SU-DHL-6 (cell line): ENCODE measurements around the gene TPRKB.

Experiments
- H2AFZ ChIP-seq: fragments of 200-600 bp; sonication (generic); 2 replicates; pipeline ENCODE4 v1.6.1; 2014; ENCODE audit warnings: low read depth, mild to moderate bottlenecking, moderate library complexity, mixed read lengths, antibody characterized with exemption, low read length; ENCODE audit not compliant: severe bottlenecking
- H3F3A ChIP-seq: fragments of 200-600 bp; shearing (Covaris generic); 2 replicates; pipeline ENCODE4 v1.6.0; 2016; ENCODE audit warnings: antibody characterized with exemption, mild to moderate bottlenecking; ENCODE audit not compliant: insufficient read depth
- H3K27ac ChIP-seq: fragments of 200-600 bp; sonication (generic); 2 replicates; pipeline ENCODE4 v1.5.1; 2016; ENCODE audit warnings: low read depth, mild to moderate bottlenecking, low read length, moderate library complexity, mixed read lengths
- H3K27me3 ChIP-seq: fragments of 200-600 bp; sonication (generic), shearing (Covaris generic); 2 replicates; pipeline ENCODE4 v1.6.0; 2014; ENCODE audit warnings: mild to moderate bottlenecking, low read length
- H3K36me3 ChIP-seq: fragments of 200-600 bp; sonication (generic); 2 replicates; pipeline ENCODE4 v1.6.1; 2014; ENCODE audit warnings: mild to moderate bottlenecking, low read length, mixed read lengths
- H3K4me2 ChIP-seq: fragments of 300-600, 200-600 bp; shearing (Covaris generic), sonication (generic); 2 replicates; pipeline ENCODE4 v1.6.0; 2014; ENCODE audit warnings: low read length, low read depth, mild to moderate bottlenecking; ENCODE audit not compliant: poor library complexity, severe bottlenecking
- H3K4me3 ChIP-seq: fragments of 200-600 bp; sonication (generic); 2 replicates; pipeline ENCODE4 v1.5.1; 2014; ENCODE audit warnings: antibody characterized with exemption, low read length, mild to moderate bottlenecking, mixed read lengths; ENCODE audit not compliant: insufficient read depth, poor library complexity, severe bottlenecking
- H3K79me2 ChIP-seq: fragments of 200-600 bp; sonication (generic); 2 replicates; pipeline ENCODE4 v1.6.1; 2014; ENCODE audit warnings: mild to moderate bottlenecking, low read length, moderate library complexity; ENCODE audit not compliant: insufficient read depth
- H3K9ac ChIP-seq: fragments of 200-600 bp; sonication (generic); 2 replicates; pipeline ENCODE4 v1.7.0; 2014; ENCODE audit warnings: mild to moderate bottlenecking, low read length
- H3K9me2 ChIP-seq: fragments of 200-600 bp; sonication (generic); replicated peaks from 2 replicates; pipeline ENCODE4 v1.6.1; 2014; ENCODE audit warnings: low read length; ENCODE audit not compliant: insufficient read depth
- H3K9me3 ChIP-seq: fragments of 200-600 bp; sonication (generic); 2 replicates; pipeline ENCODE4 v1.6.1; 2014; ENCODE audit warnings: low read length, mixed read lengths; ENCODE audit not compliant: insufficient read depth
- H4K20me1 ChIP-seq: fragments of 200-600 bp; sonication (generic); 2 replicates; pipeline ENCODE4 v1.6.1; 2014; ENCODE audit warnings: low read depth, mild to moderate bottlenecking, antibody characterized with exemption, low read length, moderate library complexity, mixed read lengths
- EZH2phosphoT487 ChIP-seq: fragments of 200-600 bp; sonication (generic), shearing (Covaris generic); conservative IDR thresholded peaks from 2 replicates; pipeline ENCODE4 v1.6.1; 2018; ENCODE audit warnings: mild to moderate bottlenecking, antibody characterized with exemption, low read length, moderate library complexity, mixed read lengths
- TF ChIP-seq, protein P1 (sequence below): fragments of 200-600 bp; sonication (generic); IDR thresholded peaks from one replicate; pipeline ENCODE4 v1.5.1; 2017; ENCODE audit warnings: antibody characterized with exemption, mild to moderate bottlenecking, low read length, moderate library complexity; ENCODE audit not compliant: insufficient read depth, poor library complexity, severe bottlenecking

The TPRKB gene

DNA sequence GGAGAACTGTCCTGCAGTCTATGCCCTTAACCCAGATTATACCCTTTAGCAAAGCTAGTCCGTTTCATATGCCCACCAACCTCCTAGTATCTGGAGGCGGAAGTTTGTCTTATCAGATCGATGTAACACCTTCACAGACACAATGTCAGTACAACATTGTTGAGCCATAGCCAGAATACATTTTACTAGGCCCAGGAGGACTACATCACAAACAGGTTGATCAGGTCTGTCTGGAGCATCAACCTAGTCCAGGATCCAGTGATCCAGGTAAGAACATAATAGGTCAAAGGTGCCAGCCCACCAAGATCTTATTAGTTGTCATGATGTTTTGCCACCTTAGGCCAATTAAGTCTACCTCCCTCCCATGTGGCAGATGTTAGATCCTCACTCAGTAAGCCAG is 2.0 kb upstream of the TPRKB start:
- H3K79me2 ChIP-seq: peaks cover 19% of the 10 kb centered on the region
- H3K4me3 ChIP-seq: no peak overlapping the region
- H3K36me3 ChIP-seq: peaks cover 3% of the 10 kb centered on the region; the same call in 1 of the 2 replicates
- H4K20me1 ChIP-seq: peaks cover 6% of the 10 kb centered on the region; the same call in 1 of the 2 replicates
- H3K9me3 ChIP-seq: no peaks in the 10 kb centered on the region
- TF ChIP-seq EZH2phosphoT487: no peak
- TF ChIP-seq, protein P1, sequence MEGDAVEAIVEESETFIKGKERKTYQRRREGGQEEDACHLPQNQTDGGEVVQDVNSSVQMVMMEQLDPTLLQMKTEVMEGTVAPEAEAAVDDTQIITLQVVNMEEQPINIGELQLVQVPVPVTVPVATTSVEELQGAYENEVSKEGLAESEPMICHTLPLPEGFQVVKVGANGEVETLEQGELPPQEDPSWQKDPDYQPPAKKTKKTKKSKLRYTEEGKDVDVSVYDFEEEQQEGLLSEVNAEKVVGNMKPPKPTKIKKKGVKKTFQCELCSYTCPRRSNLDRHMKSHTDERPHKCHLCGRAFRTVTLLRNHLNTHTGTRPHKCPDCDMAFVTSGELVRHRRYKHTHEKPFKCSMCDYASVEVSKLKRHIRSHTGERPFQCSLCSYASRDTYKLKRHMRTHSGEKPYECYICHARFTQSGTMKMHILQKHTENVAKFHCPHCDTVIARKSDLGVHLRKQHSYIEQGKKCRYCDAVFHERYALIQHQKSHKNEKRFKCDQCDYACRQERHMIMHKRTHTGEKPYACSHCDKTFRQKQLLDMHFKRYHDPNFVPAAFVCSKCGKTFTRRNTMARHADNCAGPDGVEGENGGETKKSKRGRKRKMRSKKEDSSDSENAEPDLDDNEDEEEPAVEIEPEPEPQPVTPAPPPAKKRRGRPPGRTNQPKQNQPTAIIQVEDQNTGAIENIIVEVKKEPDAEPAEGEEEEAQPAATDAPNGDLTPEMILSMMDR: no peak
- no peak overlapping the region for H3K9ac ChIP-seq
- H3K27ac ChIP-seq: no peak overlapping the region
- no peaks in the 10 kb centered on the region for H3K27me3 ChIP-seq
- no peaks in the 10 kb centered on the region for H3K9me2 ChIP-seq
- H3K4me2 ChIP-seq: no peak overlapping the region
- peaks cover 11% of the 10 kb centered on the region; the same call in 1 of the 2 replicates for H3F3A ChIP-seq
- no peak overlapping the region for H2AFZ ChIP-seq

DNA sequence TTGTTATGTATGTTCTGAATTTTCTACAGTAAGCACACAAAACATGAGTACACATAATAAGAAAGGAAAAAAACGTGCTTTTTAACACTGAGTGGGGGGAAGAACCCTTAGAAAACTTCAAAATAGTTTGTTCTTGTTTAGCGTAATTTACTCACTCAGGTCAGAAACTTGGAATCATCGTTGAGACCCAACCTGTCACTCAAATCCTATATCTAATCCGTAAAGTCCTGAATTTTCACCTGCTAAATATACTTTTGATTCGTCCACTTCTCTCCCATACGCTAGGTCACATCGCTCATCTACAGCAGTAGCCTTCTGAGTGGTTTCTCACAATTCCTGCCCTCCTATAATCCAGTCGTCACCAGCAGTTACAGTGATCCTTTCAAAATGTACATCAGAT is 767 bp downstream of the TPRKB start:
- Histone ChIP-seq H3K9me3 (no peaks in the 10 kb centered on the region), H3K9me2 (no peaks in the 10 kb centered on the region), H2AFZ (no peak overlapping the region), H3K27ac (no peak overlapping the region), H3K27me3 (no peaks in the 10 kb centered on the region), H3K9ac (peak overlapping the region; percentile 81), H3K79me2 (peaks cover 19% of the 10 kb centered on the region), H3K4me3 (peak overlapping the region; percentile 97), H4K20me1 (peaks cover 6% of the 10 kb centered on the region; the same call in 1 of the 2 replicates), H3K4me2 (peak overlapping the region; percentile 88), H3F3A (peaks cover 11% of the 10 kb centered on the region; the same call in 1 of the 2 replicates), H3K36me3 (peaks cover 14% of the 10 kb centered on the region; the same call in 1 of the 2 replicates)
- TF ChIP-seq EZH2phosphoT487: no peak
- TF ChIP-seq, protein P1: no peak

DNA sequence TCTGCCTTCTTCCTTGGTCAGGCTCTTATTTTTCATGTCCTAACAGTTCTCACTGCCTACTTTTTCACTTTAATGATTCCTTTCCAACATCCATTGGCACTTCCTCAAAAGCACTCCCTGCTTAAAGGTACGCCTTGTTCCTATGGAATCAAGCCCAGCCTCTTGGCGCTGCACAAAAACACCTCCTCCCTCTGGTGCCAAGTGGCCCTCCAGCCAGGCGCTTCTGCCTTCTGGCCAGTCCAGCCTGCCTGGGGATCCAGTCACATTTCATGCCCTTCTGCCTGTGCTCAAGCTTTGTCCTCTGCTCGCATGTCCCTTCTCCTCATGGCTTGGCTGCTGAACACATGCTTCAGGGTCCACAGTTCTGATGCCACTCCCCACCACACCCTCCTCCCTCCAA is 6.3 kb downstream of the TPRKB start:
- TF ChIP-seq, protein P1: no peak
- TF ChIP-seq EZH2phosphoT487: no peak
- Histone ChIP-seq H3K4me2 (no peak overlapping the region), H3K9me2 (no peaks in the 10 kb centered on the region), H2AFZ (no peak overlapping the region), H3K27me3 (no peaks in the 10 kb centered on the region), H3K27ac (no peak overlapping the region), H4K20me1 (peaks cover under 1% of the 10 kb centered on the region; the same call in 1 of the 2 replicates), H3K4me3 (no peak overlapping the region), H3K79me2 (peaks cover 7% of the 10 kb centered on the region), H3K9ac (no peak overlapping the region), H3K36me3 (peaks cover 28% of the 10 kb centered on the region; the same call in 1 of the 2 replicates), H3F3A (peaks cover 8% of the 10 kb centered on the region; the same call in 1 of the 2 replicates), H3K9me3 (no peaks in the 10 kb centered on the region)
